ENCODE data around the gene RAB3GAP1. TPM values are rescaled to one million over a fixed set of nuclear protein-coding genes. Genes with fewer than 3 reads are reported as not detected.

RAB3GAP1 gene
- total and polyA plus RNA-seq, 12 donors: 12.9 to 48.5 (median 33.8) TPM

GRCh38 chr2:135050132-135050531 is 2.0 kb upstream of the RAB3GAP1 start:
- intact Hi-C loops (cut with DNase I): no loop called here
- H3K9me3 ChIP-seq (replicated peaks in 1 of 3): no peaks in the 10 kb centered on the region
- no peaks in the 10 kb centered on the region for H3K36me3 ChIP-seq (replicated peaks in 1 of 2)
- peaks cover 16 to 29% of the 10 kb centered on the region in 2 donors for H3K4me1 ChIP-seq (replicated peaks in 1 of 2)
- no peak for DNase-seq
- no peak overlapping the region for H3K4me3 ChIP-seq
- no peaks in the 10 kb centered on the region for H3K27me3 ChIP-seq
- 70 to 74% (median 71%) methylated on average over 3 of the region's 3 CpGs for WGBS, 4 donors
- TF ChIP-seq CTCF (IDR thresholded peaks at IDR 0.05): no peak
- TF ChIP-seq POLR2A (IDR thresholded peaks at IDR 0.05): no peak
- no peak overlapping the region for H3K27ac ChIP-seq

GRCh38 chr2:135050684-135051083 is 1.4 kb upstream of the RAB3GAP1 start:
- DNase-seq: no peak
- TF ChIP-seq POLR2A (IDR thresholded peaks at IDR 0.05): no peak
- Histone ChIP-seq H3K27me3 (no peaks in the 10 kb centered on the region), H3K4me3 (no peak overlapping the region), H3K4me1 (replicated peaks in 1 of 2) (peaks cover 17 to 32% of the 10 kb centered on the region in 2 donors), H3K9me3 (replicated peaks in 1 of 3) (no peaks in the 10 kb centered on the region), H3K36me3 (replicated peaks in 1 of 2) (no peaks in the 10 kb centered on the region), H3K27ac (no peak overlapping the region)
- intact Hi-C loops (cut with DNase I): no loop called here
- 52 to 61% (median 57%) methylated on average over 5 to 6 of the region's 6 CpGs for WGBS, 4 donors

GRCh38 chr2:135052997-135053474 is 944 bp downstream of the RAB3GAP1 start:
- Histone ChIP-seq H3K9me3 (replicated peaks in 1 of 3) (no peaks in the 10 kb centered on the region), H3K27me3 (no peaks in the 10 kb centered on the region), H3K4me3 (peak overlapping the region in 3 of 4 donors; percentile 75 to 91 (median 86)), H3K27ac (peak overlapping the region in 3 of 5 donors; percentile 87 to 96 (median 93)), H3K4me1 (replicated peaks in 1 of 2) (peaks cover 17 to 36% of the 10 kb centered on the region in 2 donors), H3K36me3 (replicated peaks in 1 of 2) (no peaks in the 10 kb centered on the region)
- intact Hi-C loops (cut with DNase I): no loop called here
- DNase-seq: peak in 1 of 7 donors; percentile 2
- no peak for TF ChIP-seq POLR2A (IDR thresholded peaks at IDR 0.05)
- TF ChIP-seq CTCF (IDR thresholded peaks at IDR 0.05): no peak
- 15 to 20% (median 16%) methylated on average over 15 of the region's 15 CpGs for WGBS, 4 donors

- intact Hi-C loops (cut with DNase I): no loop called here
- peak in 1 of 7 donors; percentile 27 for DNase-seq
- WGBS, 4 donors: 65 to 81% (median 79%) methylated on average over 2 of the region's 2 CpGs
These were observed 3.2 kb downstream of the RAB3GAP1 start for GRCh38 chr2:135055182-135055786.

More at GRCh38 chr2:135055182-135055786, 3.2 kb downstream of the RAB3GAP1 start:
- Histone ChIP-seq H3K9me3 (replicated peaks in 1 of 3) (no peaks in the 10 kb centered on the region), H3K27me3 (no peaks in the 10 kb centered on the region), H3K36me3 (replicated peaks in 1 of 2) (no peaks in the 10 kb centered on the region), H3K27ac (no peak overlapping the region), H3K4me1 (replicated peaks in 1 of 2) (peaks cover 17 to 36% of the 10 kb centered on the region in 2 donors), H3K4me3 (no peak overlapping the region)
- TF ChIP-seq POLR2A (IDR thresholded peaks at IDR 0.05): no peak
- no peak for TF ChIP-seq CTCF (IDR thresholded peaks at IDR 0.05)

All from adrenal gland (tissue), 12 donors.